Fibroblast of peridontal ligament (primary cell): ENCODE results near the gene MGAT5.

Source experiments
- DNase-seq: peaks from one replicate; pipeline ENCODE4 v3.0.0-alpha.2; 2010; ENCODE audit errors: extremely low read depth

Gene MGAT5

DNA sequence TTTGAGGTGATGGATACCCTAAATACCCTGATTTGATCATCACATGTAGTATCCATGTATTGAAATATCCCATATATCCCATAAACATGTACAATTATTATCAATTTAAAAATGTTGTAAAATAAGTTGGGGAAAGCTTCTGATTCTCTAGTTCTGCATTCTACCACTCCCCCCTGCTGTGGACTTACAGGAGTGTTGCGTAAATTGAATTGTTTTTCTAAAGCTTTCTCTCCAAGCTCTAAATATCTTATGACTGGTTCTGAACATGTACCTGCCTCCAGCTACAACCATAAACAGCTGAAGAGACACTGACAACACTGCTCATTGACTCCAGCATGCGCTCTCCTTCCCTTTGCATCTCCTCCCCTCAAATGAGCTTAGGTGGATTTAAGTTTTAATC lies 145.2 kb downstream of the MGAT5 start:
- no peak for DNase-seq

DNA sequence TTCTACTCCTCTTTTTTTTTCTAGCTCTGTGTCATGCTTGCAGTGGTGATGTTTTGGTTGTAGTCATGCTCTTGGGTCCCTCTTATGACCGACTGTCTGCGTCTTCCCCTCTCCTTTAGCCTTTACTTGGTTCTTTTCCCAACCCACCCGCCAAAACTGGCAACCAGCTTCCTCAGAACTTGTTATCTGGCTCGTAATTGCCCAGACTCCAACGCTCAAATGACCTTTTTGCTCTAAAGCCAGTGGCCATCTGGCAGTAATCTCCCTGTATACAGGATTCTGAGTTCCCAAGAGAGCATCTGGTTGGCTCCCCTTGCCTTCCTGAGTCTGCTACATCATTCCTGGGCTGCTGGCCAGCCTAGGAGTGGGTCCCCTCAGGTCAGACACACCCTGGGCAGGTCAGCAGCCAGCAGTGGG lies 147.2 kb downstream of the MGAT5 start:
- DNase-seq, result peak; percentile 54

DNA sequence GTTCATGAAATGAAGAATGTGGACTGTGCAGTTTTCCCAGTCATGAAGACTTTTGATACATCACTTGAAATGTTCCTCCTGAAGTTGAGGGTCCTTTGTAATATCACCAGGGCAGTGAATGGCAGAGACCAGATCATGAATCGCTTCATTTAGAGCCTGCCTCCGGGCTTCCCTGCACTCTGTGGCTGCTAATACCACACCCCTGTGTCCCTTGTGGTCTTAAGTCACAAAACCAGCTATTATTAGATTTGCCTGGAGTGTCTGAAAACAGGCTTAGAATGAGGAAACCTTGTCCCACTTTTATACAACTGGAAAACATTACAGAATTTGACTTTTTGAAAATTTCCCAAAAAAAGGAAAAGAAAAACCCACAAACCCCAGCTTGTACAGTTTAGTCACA lies 147.9 kb downstream of the MGAT5 start:
- peak; percentile 38 for DNase-seq

DNA sequence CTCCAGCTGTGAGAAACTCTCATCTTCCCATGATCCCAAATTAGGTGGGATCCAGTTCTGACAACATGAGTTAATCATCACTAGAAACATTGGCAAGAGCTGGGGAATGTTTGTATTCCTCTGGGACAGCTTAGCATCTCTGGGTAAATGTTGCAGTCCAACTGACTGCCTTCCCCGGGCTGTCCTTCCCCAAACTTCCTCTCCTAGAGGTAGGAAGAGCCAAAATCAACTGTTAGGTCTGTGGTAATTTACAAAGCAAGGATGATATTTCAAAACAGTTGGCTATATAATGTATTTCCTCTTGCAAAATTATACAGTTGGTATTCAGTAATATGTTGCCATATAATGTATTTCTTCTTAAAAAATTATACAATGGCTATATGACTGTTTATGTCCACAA lies 148.5 kb downstream of the MGAT5 start:
- DNase-seq, result peak; percentile 94

DNA sequence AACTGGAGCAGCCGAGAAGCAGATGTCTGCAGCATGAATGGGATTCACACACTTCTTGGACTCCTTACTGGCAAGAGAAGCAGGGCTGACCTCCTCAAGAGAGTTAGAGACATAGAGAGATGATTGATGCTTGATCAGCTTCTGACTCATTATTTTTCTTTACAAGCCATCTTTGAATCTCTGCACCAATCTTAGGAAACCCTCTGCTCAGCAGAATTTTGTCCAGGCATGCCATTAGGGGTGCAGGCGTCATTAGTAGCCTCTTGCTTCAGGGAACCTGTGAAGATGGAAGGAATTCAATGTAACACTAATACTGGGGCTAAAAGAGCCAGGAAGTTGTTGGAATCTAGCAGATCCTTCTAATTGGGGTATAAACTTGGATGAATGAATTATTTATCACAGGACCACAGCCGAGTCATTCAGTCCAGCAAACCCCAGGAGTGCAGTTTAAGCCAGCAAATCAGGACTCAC lies 151.8 kb downstream of the MGAT5 start:
- peak; percentile 40 for DNase-seq

DNA sequence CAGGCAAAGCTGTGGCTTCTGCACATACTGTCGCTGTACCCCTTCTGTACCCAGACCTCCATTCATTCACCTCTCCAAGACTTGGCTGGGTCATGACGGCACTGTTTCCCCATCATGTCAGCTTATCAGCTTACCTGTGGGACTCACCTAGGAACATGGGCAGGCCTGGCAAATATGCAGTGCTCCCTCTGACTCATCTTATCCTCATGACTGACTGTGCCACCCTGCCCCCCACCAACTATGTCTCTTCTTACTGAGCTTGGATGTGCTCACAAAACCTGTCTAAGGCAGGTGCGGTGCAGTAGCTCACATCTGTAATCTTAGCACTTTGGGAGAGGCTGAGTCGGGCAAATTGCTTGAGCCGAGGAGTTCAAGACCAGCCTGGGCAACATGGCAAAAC lies 152.4 kb downstream of the MGAT5 start:
- DNase-seq, result no peak

DNA sequence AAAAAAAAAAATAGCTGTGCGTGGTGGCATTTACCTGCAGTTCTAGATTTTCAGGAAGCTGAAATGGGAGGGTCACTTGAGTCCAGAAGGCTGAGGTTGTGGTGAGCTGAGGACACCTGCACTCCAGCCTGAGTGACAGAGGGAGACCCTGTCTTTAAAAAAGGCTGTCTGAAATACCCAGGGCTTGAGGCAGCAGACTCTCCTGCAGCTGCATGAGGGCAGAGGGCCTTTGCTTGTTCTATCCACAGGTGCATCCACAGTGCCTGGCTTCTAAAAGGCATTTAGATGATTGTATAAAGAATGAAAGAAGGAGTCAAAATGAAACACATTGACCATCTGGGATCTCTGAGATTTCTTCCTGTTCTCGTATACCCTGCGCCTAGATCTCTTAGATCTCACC lies 152.9 kb downstream of the MGAT5 start:
- no peak for DNase-seq

DNA sequence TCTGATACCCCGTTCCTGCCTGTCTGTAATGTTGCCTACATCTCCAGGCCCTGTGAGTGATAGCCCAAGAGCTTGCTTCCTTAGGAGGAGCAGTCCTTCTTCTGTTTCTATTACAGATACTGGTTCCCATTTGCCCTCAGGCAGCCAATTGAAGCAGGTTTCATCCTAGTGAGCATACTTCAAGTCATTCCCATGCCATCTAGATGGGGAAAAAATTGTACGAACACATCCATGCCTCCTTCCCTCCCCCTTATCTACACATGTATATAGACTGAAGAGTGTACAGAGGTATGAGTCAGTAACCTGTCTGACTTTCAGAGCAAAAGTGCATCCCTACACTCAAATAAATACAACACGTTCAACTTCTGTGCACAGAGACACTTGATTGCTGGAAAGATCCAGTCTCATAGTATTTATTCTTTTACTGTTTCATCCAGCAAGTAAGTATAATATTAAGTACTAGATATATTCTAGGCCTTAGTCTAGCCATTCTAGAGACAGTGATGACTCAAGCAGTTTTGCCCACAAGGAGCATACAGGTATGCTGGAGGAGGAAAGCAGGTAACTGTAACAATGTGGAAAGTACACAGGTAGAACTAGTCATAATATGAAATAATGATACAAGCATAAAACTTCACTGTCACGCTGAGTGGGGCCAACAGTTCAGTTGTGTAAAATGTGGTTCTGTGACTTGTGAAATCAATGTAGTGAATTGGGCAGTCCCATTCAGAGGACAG lies 153.4 kb downstream of the MGAT5 start:
- DNase-seq, result no peak

DNA sequence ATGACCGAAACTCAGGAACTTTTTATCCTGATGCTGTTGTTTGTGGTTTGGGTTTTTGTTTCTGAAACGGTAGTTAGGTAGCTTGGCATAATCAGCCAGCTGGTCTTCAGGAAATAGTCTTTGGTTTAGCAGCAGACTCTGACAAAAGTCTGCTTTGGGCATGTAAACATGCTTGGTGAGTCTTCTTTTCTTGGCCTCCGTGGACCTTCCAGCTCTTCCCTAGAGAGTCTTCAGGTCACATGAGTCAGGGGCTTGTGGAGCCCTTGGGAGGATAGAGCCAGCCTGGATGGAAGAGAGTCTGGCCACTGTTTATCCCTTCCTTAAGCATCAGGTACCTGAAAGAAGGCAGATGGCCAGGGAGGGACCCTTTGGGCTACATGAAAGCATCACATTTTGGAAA lies 154.5 kb downstream of the MGAT5 start:
- peak; percentile 36 for DNase-seq

DNA sequence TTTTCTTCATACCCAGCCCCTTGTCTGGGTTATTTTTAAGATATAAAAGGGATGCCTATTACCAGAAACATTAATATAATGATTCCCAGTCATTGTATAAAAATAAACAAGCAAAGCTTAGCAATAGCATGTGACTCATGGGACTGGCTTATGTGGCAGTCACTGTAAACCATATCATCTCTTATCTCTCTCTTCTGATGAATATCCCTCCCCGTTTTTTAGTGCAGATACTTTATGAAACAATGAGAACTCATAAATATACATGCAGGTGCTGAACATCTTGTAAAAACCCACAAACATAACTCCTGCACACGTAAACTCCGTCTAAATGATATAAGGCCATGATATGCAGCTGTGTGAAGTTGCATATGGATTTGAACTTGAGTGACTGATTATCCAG lies 154.9 kb downstream of the MGAT5 start:
- no peak for DNase-seq

DNA sequence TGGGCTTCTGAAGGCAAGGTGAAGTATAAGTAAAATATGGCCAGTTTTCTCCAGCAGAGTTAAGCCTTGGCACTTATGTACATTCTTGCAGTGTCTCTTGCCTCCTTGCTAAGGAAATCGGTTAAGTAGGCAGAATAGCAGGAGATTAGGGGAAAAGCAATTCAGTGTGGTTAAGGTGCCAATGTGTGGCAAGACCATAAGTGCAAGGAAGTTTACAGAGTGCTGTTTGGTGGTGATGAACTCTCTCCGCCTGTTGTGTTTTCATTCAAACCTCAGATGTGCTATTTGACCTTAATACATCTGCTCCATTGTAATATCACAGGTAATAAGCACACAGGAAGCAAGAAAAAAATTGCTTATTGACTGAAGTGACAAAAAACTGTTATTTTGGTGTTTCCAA lies 156.1 kb downstream of the MGAT5 start:
- no peak for DNase-seq

DNA sequence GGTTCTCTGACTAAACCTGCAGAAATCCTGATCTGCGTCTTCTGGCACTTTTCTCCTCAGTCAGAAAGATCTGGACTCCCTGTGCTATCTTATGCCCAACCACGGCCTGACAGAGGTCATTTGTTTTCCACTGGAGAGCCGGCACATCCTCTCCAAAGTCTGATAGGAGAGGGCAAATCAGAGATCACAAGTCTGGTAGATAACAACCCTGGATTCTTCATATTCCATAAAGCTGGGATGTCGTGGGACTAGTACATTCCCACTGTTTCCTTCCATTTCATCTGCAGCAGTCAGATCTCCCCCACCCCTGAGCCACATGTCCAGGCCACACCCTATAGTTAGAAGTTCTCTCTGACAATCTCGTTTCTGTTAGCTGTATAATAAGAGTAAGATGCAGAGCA lies 157.0 kb downstream of the MGAT5 start:
- DNase-seq, result no peak

DNA sequence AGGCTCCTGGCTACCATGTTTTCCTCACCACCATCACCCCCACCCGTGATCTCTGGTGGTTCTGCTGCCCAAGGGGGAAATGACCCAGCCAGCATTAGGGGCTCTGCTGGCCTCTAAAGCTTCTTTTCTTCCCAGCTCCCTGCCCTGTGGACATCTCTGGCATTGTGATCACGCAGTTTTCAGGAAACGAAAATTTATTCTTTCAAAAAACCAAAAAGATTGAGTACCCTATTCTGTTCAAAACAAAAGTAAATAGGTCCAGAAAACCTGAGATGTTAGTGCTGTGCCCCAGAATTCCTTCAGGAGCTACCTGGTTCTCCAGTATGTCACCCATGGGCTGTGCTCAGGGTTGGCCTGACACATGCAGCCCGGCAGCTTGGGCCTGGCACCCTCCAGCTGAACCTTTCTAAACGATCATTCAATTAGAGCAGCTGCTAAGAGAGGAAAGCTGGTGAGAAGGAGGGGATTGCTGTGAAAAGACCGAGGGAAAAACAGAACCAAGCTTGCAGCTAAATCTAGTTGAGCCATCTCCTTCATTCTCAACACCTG lies 157.5 kb downstream of the MGAT5 start:
- no peak for DNase-seq

DNA sequence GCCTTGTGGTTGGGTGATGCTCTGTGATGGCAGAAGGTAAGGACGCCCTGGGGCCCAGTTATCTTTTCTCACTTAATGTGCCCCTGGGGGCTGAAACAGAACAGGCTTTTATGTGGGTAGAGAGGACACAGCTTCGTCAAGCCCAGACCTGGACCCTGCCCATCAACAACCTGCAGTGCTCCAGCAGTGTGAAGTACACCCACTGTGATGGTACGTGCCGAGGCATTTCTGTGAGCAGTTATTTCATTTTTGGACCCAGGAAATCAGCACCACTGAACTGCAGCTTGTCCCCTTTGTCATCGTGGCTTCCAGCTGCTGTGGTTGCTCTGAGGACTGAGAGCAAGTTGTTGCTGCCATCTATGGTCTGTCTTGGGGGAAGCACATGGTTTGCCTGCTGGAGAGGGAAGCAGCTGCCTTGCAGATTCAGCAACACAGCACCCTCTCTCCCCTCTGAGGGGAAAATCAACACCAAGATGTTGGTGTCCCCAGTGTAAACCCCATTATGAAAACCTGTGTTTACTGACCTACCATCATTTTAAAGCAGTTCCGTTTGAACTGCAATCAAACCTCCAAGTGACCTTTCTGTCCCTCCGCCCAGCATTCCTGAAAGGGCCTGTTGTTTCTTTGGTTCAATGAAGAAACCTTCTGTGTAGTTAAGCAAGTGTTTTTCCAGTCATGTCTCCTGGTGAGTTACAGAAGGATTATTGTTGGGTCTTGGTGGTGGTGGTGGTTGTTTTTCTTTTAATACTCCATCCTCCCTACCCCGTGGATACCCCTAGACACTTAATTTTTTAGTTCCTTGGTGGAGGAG lies 158.2 kb downstream of the MGAT5 start:
- DNase-seq, result peak; percentile 87

DNA sequence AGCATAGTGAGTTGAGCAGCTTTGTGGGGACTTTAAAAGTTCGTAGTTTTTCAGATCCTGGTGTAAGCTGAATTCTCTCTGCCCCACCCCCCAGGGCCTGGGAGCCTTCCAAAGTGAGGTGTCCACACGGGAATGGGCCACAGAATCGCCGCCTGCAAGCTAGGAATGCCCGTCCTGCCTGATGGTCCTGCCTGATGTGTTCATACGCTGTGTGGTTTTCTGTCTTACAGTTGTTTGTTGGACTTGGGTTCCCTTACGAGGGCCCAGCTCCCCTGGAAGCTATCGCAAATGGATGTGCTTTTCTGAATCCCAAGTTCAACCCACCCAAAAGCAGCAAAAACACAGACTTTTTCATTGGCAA lies 158.7 kb downstream of the MGAT5 start:
- no peak for DNase-seq

DNA sequence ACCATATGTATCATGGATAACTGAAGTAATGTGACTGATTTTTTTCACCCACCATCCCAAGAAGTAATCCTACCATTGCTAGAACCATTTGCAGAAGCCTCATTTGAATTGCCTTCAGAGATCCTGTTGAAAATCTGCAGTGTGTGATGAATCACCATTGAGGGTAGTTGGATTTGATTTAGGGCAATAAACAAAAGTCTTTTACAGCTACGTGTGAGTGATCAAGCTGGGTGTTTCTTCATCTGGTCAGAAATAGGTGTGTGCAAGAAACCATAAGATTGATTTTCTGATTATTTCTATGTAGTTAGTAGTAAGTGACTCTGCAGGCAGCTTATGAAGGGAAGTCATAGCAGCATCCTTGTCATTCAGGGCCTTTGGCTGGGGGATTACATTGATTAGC lies 159.6 kb downstream of the MGAT5 start:
- DNase-seq, result peak; percentile 81

DNA sequence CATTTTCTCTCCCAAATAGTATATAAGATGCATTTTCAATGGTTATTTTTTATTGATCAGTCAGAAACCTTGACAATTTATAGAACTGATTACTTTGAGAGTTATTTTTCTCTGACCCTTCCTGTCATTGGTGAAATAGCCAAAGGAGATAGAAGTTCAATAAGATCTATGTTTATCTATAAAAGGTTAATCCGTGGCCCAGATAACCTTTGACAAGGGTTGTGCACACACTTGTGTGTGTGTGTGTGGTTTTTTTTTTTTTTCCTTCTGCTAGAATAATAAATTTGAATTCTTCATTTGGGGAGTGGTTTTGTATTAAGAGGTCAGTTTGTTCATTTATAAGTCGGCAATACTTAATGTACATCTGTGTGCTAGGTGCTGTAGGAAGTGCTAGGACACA lies 160.0 kb downstream of the MGAT5 start:
- DNase-seq, result no peak

DNA sequence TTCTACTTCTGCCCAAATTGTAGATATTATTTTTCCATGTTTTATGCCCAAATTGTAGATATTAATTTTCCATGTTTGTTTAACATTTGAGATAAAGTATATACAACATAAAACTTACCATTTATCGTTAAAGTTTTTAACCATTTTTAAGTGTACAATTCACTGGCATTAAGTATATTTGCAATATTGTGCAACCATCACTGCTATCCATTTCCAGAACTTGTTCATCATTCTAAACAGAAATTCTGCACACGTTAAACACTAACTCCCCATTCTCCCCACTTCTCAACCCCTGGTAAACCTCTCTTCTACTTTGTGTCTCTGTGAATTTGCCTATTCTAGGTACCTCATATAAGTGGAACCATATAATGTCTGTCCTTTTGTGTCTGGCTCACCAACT lies 162.1 kb downstream of the MGAT5 start:
- DNase-seq, result no peak

DNA sequence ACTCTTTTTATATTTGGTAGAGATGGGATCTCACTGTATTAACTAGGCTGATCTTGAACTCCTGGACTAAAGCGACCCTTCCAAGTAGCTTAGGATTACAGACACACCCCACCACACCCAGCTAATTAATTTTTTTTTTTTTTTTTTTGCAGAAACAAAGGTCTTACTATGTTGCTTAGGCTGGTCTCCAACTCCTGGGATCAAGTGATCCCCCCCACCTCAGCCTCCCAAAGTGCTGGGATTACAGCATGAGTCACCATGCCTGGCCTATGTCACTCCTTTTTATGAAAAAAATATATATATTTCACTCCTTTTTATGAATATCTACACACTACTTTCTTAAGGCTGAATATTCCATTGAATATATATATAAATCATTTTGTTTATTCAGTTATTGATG lies 162.8 kb downstream of the MGAT5 start:
- no peak for DNase-seq

DNA sequence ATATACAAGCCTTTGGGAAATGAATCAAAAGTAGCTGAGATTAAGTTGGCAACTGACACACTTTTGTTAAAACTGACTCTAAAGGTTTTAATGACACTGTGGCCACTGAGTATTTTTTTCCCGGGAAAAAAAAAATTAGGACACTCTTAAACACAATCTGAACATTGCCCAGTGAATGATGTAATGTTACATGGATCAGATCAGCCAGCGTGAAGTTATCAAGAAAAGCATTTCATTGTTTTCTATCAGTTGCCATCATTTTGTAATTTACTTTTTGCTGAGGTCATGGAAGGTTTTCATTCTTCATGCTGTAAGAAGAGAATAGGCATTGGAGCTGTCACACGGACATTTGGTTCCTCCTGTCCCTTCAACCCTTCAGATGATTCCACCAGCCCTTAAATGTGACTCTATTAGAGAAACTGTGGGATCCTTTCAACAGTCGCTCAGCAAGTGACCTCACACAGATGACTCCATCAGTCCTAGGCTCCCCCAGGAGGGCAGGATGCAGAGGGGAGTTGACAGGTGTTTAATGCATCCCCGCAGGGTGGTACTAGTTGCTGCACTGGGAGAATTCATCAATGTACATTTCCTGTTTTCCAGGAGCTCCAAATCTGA lies 164.2 kb downstream of the MGAT5 start:
- no peak for DNase-seq

DNA sequence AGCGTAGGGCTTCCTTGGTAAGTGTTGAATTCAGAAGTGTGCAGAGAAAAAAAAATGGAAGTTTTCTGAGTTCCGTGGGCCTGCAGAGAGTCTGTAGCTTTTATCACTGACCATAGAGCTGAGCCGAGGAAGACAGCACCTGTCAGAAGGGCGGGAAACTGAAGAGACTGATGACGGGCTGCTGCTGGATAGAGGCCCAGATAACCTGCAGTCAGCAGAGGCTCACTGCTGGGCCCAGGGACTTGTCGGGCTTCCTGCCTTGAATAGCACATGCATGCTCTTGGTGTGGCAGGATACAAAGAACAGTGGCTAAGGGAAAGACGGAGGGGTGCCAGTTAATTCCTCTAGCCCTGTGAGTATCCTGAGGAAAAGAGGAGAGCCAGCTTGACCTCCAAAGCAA lies 166.4 kb downstream of the MGAT5 start:
- DNase-seq, result no peak

DNA sequence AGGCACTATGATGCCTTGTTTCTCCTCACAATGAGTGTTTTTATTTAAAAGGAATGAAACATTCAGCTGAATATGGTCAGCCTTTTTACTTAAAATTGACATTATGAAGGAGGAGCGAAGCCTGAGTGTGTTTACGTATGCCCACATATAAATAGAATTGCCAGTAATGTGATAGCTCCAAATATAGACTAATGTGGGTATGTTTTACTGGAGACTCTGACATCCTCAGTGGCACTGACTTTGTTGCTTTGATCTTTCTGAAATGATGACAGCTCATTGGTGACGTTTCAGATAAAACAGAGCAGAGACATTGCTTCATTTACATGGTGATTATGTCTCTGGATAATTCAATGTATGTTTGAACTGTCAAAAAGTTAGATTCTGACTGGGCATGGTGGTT lies 167.0 kb downstream of the MGAT5 start:
- DNase-seq, result no peak
